ENCODE data around the gene CCNY. TPM values are rescaled to one million over a fixed set of nuclear protein-coding genes. Genes with fewer than 3 reads are reported as not detected.

CCNY gene
- total and polyA plus RNA-seq, 2 experiments from 2014 or later, result 51.5 to 55.8 TPM

GRCh38 chr10:35569836-35570235, 233.5 kb downstream of the CCNY start:
- Histone ChIP-seq H2AFZ (no peak overlapping the region), H3K4me2 (no peak overlapping the region), H4K20me1 (ENCODE audit: insufficient read depth, poor library complexity, severe bottlenecking) (no peaks in the 10 kb centered on the region), H3K27me3 (no peaks in the 10 kb centered on the region), H3K4me3 (no peak overlapping the region), H3K4me1 (ENCODE audit: insufficient read depth) (no peaks in the 10 kb centered on the region), H3K9me2 (replicated peaks; ENCODE audit: insufficient read depth) (no peaks in the 10 kb centered on the region), H3K27ac (no peak overlapping the region), H3K9me3 (ENCODE audit: low read depth) (no peaks in the 10 kb centered on the region), H3K79me2 (no peaks in the 10 kb centered on the region), H3K36me3 (replicated peaks; ENCODE audit: insufficient read depth, low read depth) (no peaks in the 10 kb centered on the region)
- WGBS (ENCODE audit: low lambda C conversion rate, missing lambda C conversion rate), result 92% methylated on average over 4 of the region's 4 CpGs
- TF ChIP-seq EZH2 (IDR thresholded peaks at IDR 0.05; ENCODE audit: borderline replicate concordance), result no peak
- TF ChIP-seq EZH2phosphoT487 (IDR thresholded peaks at IDR 0.05; ENCODE audit: low read depth, severe bottlenecking, unreplicated experiment), result no peak
- TF ChIP-seq CTCF (IDR thresholded peaks at IDR 0.05; ENCODE audit: poor library complexity), result no peak
- no peak for DNase-seq (ENCODE audit: low spot score)

GRCh38 chr10:35570397-35570796, 234.1 kb downstream of the CCNY start:
- TF ChIP-seq EZH2phosphoT487 (IDR thresholded peaks at IDR 0.05; ENCODE audit: low read depth, severe bottlenecking, unreplicated experiment) (no peak), CTCF (IDR thresholded peaks at IDR 0.05; ENCODE audit: poor library complexity) (no peak), EZH2 (IDR thresholded peaks at IDR 0.05; ENCODE audit: borderline replicate concordance) (no peak)
- 100% methylated on average over 1 of the region's 1 CpG for WGBS (ENCODE audit: low lambda C conversion rate, missing lambda C conversion rate)
- no peak overlapping the region for H3K4me2 ChIP-seq
- no peaks in the 10 kb centered on the region for H3K9me2 ChIP-seq (replicated peaks; ENCODE audit: insufficient read depth)
- H3K79me2 ChIP-seq, result no peaks in the 10 kb centered on the region
- DNase-seq (ENCODE audit: low spot score), result no peak
- H3K4me1 ChIP-seq (ENCODE audit: insufficient read depth), result no peaks in the 10 kb centered on the region
- H3K4me3 ChIP-seq, result no peak overlapping the region
- H3K27ac ChIP-seq, result no peak overlapping the region
- H3K9me3 ChIP-seq (ENCODE audit: low read depth), result no peaks in the 10 kb centered on the region
- H2AFZ ChIP-seq, result no peak overlapping the region
- H4K20me1 ChIP-seq (ENCODE audit: insufficient read depth, poor library complexity, severe bottlenecking), result no peaks in the 10 kb centered on the region
- no peaks in the 10 kb centered on the region for H3K27me3 ChIP-seq
- H3K36me3 ChIP-seq (replicated peaks; ENCODE audit: insufficient read depth, low read depth), result no peaks in the 10 kb centered on the region

GRCh38 chr10:35572583-35572982, 236.3 kb downstream of the CCNY start:
- H3K4me3 ChIP-seq, result no peak overlapping the region
- H3K36me3 ChIP-seq (replicated peaks; ENCODE audit: insufficient read depth, low read depth), result no peaks in the 10 kb centered on the region
- no peaks in the 10 kb centered on the region for H3K9me3 ChIP-seq (ENCODE audit: low read depth)
- no peak overlapping the region for H2AFZ ChIP-seq
- no peaks in the 10 kb centered on the region for H3K9me2 ChIP-seq (replicated peaks; ENCODE audit: insufficient read depth)
- no peak overlapping the region for H3K4me2 ChIP-seq
- DNase-seq (ENCODE audit: low spot score), result no peak
- H3K27me3 ChIP-seq, result no peaks in the 10 kb centered on the region
- 100% methylated on average over 1 of the region's 1 CpG for WGBS (ENCODE audit: low lambda C conversion rate, missing lambda C conversion rate)
- no peak overlapping the region for H3K27ac ChIP-seq
- no peak for TF ChIP-seq CTCF (IDR thresholded peaks at IDR 0.05; ENCODE audit: poor library complexity)
- TF ChIP-seq EZH2 (IDR thresholded peaks at IDR 0.05; ENCODE audit: borderline replicate concordance), result no peak
- TF ChIP-seq EZH2phosphoT487 (IDR thresholded peaks at IDR 0.05; ENCODE audit: low read depth, severe bottlenecking, unreplicated experiment), result no peak
- no peaks in the 10 kb centered on the region for H3K4me1 ChIP-seq (ENCODE audit: insufficient read depth)
- no peaks in the 10 kb centered on the region for H3K79me2 ChIP-seq
- no peaks in the 10 kb centered on the region for H4K20me1 ChIP-seq (ENCODE audit: insufficient read depth, poor library complexity, severe bottlenecking)

GRCh38 chr10:35573796-35574195, 237.5 kb downstream of the CCNY start:
- no peak overlapping the region for H3K4me3 ChIP-seq
- 100% methylated on average over 1 of the region's 1 CpG for WGBS (ENCODE audit: low lambda C conversion rate, missing lambda C conversion rate)

More at GRCh38 chr10:35573796-35574195, 237.5 kb downstream of the CCNY start:
- no peak overlapping the region for H3K27ac ChIP-seq
- H4K20me1 ChIP-seq (ENCODE audit: insufficient read depth, poor library complexity, severe bottlenecking), result no peaks in the 10 kb centered on the region
- no peak overlapping the region for H3K4me2 ChIP-seq
- no peaks in the 10 kb centered on the region for H3K9me3 ChIP-seq (ENCODE audit: low read depth)
- no peak for DNase-seq (ENCODE audit: low spot score)
- no peak overlapping the region for H2AFZ ChIP-seq
- no peaks in the 10 kb centered on the region for H3K79me2 ChIP-seq
- TF ChIP-seq EZH2phosphoT487 (IDR thresholded peaks at IDR 0.05; ENCODE audit: low read depth, severe bottlenecking, unreplicated experiment), result no peak
- no peak for TF ChIP-seq EZH2 (IDR thresholded peaks at IDR 0.05; ENCODE audit: borderline replicate concordance)
- TF ChIP-seq CTCF (IDR thresholded peaks at IDR 0.05; ENCODE audit: poor library complexity), result no peak
- H3K9me2 ChIP-seq (replicated peaks; ENCODE audit: insufficient read depth), result no peaks in the 10 kb centered on the region
- no peaks in the 10 kb centered on the region for H3K4me1 ChIP-seq (ENCODE audit: insufficient read depth)
- H3K27me3 ChIP-seq, result no peaks in the 10 kb centered on the region
- no peaks in the 10 kb centered on the region for H3K36me3 ChIP-seq (replicated peaks; ENCODE audit: insufficient read depth, low read depth)

Data from hepatocyte (in vitro differentiated cells).